GM12892 (cell line): ENCODE measurements around the gene QKI.

Experiments
- POLR2A ChIP-seq: IDR thresholded peaks from 2 replicates; pipeline ENCODE4 v1.6.1; 2011; ENCODE audit warnings: low read depth, low read length, control low read depth
- POLR2AphosphoS5 ChIP-seq: IDR thresholded peaks from 2 replicates; pipeline ENCODE4 v1.6.1; 2011; ENCODE audit warnings: low read depth, low read length, control low read depth

GRCh38 chr6:163559661-163560060 lies 145.1 kb downstream of the QKI start:
- TF ChIP-seq POLR2AphosphoS5 (no peak), POLR2A (no peak)
